HG02852 (cell line): ENCODE measurements around the gene POLR3GL.
"Not testable (repeated sequence)": the region's sequence is repeated elsewhere in the genome, so short reads cannot be mapped to it uniquely, and the experiment has no call there.

Experiments
- ATAC-seq: cut with Tn5 transposase; IDR thresholded peaks from one replicate; pipeline ENCODE4 v1.9.1; 2021; ENCODE audit warnings: mild to moderate bottlenecking, moderate library complexity; ENCODE audit not compliant: unreplicated experiment

POLR3GL gene

GRCh38 chr1:146019231-146020057 lies 55.0 kb downstream of the POLR3GL start:
- no peak for ATAC-seq

DNA sequence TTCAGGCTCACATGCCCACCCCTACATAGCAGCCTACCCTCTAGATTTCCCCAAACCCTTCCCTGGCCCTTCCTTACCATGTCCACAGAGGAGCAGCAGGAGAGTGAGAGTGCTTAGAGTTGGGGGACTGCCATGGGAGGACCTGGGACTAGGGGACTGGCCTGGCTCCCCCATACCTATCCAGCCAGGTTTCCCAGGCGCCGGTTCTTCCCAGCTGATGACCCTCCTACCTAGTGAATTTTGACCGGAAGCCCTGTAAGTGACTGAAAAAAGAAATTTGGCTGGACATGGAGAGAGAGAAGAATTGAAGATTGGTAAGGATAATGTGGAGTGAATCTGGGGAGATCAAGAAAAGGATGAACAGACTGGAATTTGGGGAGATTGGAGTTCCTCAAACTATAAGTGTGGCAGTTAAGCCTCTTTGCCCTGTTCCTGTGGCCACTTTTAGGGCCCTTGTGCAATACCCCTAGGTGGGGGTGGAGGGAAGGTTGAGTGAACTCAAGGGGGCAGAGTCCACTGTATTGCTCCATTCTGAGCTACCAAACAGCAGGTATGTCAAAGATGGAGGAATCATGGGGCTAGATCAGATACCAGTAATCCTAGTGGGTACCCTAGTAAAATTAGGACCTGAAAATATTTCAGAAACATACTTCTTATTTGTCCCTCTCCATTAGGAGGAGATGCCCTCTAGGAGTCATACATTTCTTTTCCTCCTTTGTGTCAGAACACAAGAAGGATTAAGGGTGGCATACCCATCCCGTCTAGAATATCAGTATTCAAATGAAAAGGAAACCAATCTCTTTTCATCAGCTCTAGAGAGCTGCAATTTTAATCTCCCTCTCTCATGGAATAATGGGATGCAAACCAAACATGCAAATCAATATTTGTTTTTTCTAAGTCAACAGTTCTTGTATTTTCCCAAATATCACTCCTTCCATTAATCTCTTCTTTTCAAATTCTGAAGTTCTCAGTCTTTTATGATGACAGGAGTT lies 55.9 kb downstream of the POLR3GL start:
- ATAC-seq = no peak

- no peak for ATAC-seq
Measured at GRCh38 chr1:146021050-146021445, 56.6 kb downstream of the POLR3GL start.

GRCh38 chr1:146021622-146022402 lies 57.3 kb downstream of the POLR3GL start, which contains the start of gene HJV:
Gene HJV, minus strand, starts transcription at chr1:146021735. Its CDS starts 1,504 bp downstream, at chr1:146020231.
- ATAC-seq = no peak

GRCh38 chr1:146022403-146023127 lies 58.1 kb downstream of the POLR3GL start:
- no peak for ATAC-seq

DNA sequence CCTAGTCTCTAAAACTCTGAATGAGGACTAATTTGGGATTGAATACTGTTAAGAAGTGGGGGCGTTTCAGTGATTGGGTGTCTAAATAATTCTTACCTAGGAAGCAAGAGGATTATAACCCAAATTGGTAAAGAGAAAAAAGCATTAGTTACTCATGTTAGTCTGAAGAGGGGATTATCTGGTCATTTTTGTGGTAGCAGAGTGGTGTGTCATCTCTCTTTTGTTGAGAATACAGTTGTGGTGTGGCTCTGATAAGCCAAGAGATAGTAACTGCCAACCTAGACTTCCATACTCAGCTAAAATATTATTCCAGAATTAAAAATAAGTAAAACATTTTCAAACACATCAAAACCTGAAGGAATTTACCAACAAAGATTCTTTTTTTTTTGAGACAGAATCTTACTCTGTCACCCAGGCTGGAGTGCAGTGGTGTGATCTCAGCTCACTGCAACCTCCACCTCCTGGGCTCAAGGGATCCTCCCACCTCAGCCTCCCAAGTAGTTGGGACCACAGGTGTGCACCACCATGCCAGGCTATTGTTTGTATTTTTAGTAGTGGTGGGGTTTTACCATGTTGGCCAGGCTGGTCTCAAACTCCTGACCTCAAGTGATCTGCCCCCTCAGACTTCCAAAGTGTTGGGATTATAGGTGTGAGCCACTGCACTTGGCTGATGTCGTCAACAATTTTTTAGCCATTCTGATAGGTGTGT lies 61.5 kb downstream of the POLR3GL start:
- not testable (repeated sequence) for ATAC-seq

DNA sequence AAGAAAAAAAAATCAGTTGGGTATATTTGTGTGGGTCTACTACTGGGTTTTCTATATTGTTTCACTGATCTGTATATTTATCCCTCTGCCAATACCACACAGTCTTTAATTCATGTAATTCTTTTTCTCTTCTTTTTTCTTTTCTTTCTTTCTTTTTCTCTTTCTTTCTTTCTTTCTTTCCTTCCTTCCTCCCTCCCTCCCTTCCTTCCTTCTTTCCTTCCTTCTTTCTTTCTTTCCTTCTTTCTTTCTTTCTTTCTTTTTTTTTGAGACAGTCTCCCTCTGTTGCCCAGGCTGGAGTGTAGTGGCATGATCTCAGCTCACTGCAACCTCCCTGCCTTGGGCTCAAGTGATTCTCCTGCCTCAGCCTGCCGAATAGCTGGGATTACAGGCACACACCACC lies 62.2 kb downstream of the POLR3GL start:
- ATAC-seq = not testable (repeated sequence)
